BJ (cell line): ENCODE results near the gene RBM14. TPM values are rescaled to one million over a fixed set of nuclear protein-coding genes. Genes with fewer than 3 reads are reported as not detected.
"Not testable (repeated sequence)": the region's sequence is repeated elsewhere in the genome, so short reads cannot be mapped to it uniquely, and the experiment has no call there.

Experiments used
- CTCF ChIA-PET: fragments of 350-600 bp; formaldehyde crosslinking; extraction: SDS; loops from one replicate; lab custom pipeline; 2021; ENCODE audit warnings: antibody characterized with exemption, inconsistent platforms; lab: Yijun Ruan, JAX
- POLR2A ChIA-PET: fragments of 300-600 bp; sonication (Branson Sonifier 250); formaldehyde crosslinking; extraction: SDS; loops from one replicate; lab custom pipeline; 2021; ENCODE audit warnings: antibody characterized with exemption; lab: Charles Lee
- DNase-seq: peaks from one replicate; pipeline ENCODE4 v3.0.0-alpha.2; 2011; ENCODE audit warnings: low read depth
- H3K27me3 ChIP-seq: 2 replicates; pipeline ENCODE4 v1.6.0; 2011; ENCODE audit warnings: low read length; ENCODE audit not compliant: control insufficient read depth, insufficient read depth
- H3K36me3 ChIP-seq: 2 replicates; pipeline ENCODE4 v1.5.1; 2011; ENCODE audit warnings: low read length; ENCODE audit not compliant: control insufficient read depth, insufficient read depth
- H3K4me3 ChIP-seq: 2 replicates; pipeline ENCODE4 v1.5.1; 2011; ENCODE audit warnings: low read depth, mild to moderate bottlenecking, control low read depth, low read length
- CTCF ChIP-seq: IDR thresholded peaks from 2 replicates; pipeline ENCODE4 v1.5.1; 2011; ENCODE audit warnings: low read depth, mild to moderate bottlenecking, control low read depth, inconsistent platforms, low read length, moderate library complexity; ENCODE audit not compliant: insufficient read depth
- polyA plus RNA-seq: library from polyadenylated mRNA; depleted of rRNA; stranded (reverse); fragments of >200 nt; gene quantifications from 2 replicates; pipeline ENCODE4 v1.2.3, GENCODE V29; 2011

The RBM14 gene
- polyA plus RNA-seq, 1 experiment, result 18.6 TPM

- POLR2A ChIA-PET, result no interaction called here
- no peak for DNase-seq
These were observed 46.2 kb upstream of the RBM14 start for GRCh38 chr11:66570079-66570849.

GRCh38 chr11:66570850-66571180, 45.6 kb upstream of the RBM14 start:
- CTCF ChIA-PET, result no interaction called here
- DNase-seq, result no peak
- Histone ChIP-seq H3K4me3 (no peak overlapping the region), H3K27me3 (no peaks in the 10 kb centered on the region), H3K36me3 (peaks cover 1% of the 10 kb centered on the region; the same call in 1 of the 2 replicates)
- POLR2A ChIA-PET, result no interaction called here
- no peak for TF ChIP-seq CTCF

More at GRCh38 chr11:66570079-66570849, 46.2 kb upstream of the RBM14 start:
- no peak overlapping the region for H3K4me3 ChIP-seq
- no peaks in the 10 kb centered on the region for H3K27me3 ChIP-seq
- peaks cover 3% of the 10 kb centered on the region for H3K36me3 ChIP-seq
- no peak for TF ChIP-seq CTCF
- CTCF ChIA-PET, result interaction anchor here (1.7 to 3.3 kb wide), 3 partner anchors 8 to 111 kb away, joined by 5 to 18 read pairs (median 11); partner anchors contain the start of gene RBM4B

GRCh38 chr11:66579017-66579606, 37.3 kb upstream of the RBM14 start:
- ChIA-PET CTCF (interaction anchor here (0.5 to 3.3 kb wide), 13 partner anchors 10 to 218 kb away, joined by 3 to 67 read pairs (median 3); partner anchors contain the start of genes CTSF and RBM4B), POLR2A (no interaction called here)
- Histone ChIP-seq H3K27me3 (peaks cover 2% of the 10 kb centered on the region; the same call in 1 of the 2 replicates), H3K4me3 (no peak overlapping the region), H3K36me3 (no peaks in the 10 kb centered on the region)
- TF ChIP-seq CTCF, result peak; percentile 86
- DNase-seq, result no peak

GRCh38 chr11:66580803-66581202, 35.6 kb upstream of the RBM14 start:
- TF ChIP-seq CTCF, result no peak
- ChIA-PET CTCF (interaction anchor here (1.1 to 2.9 kb wide), 4 partner anchors 10 to 97 kb away, joined by 3 to 12 read pairs (median 6); partner anchors contain the start of genes CCDC87, CCS and RBM4B), POLR2A (no interaction called here)
- H3K36me3 ChIP-seq, result no peaks in the 10 kb centered on the region
- H3K27me3 ChIP-seq, result peaks cover 2% of the 10 kb centered on the region; the same call in 1 of the 2 replicates
- DNase-seq, result no peak
- H3K4me3 ChIP-seq, result no peak overlapping the region

- H3K4me3 ChIP-seq, result no peak overlapping the region
- H3K27me3 ChIP-seq, result peaks cover 2% of the 10 kb centered on the region; the same call in 1 of the 2 replicates
- ChIA-PET CTCF (interaction anchor here (1.1 to 2.9 kb wide), 4 partner anchors 9 to 97 kb away, joined by 3 to 12 read pairs (median 6); partner anchors contain the start of genes CCDC87, CCS and RBM4B), POLR2A (no interaction called here)
- no peak for TF ChIP-seq CTCF
- H3K36me3 ChIP-seq, result no peaks in the 10 kb centered on the region
- no peak for DNase-seq
These were observed 35.2 kb upstream of the RBM14 start for GRCh38 chr11:66581261-66581660.

- H3K36me3 ChIP-seq, H3K4me3 ChIP-seq, POLR2A ChIA-PET, H3K27me3 ChIP-seq, DNase-seq: not testable (repeated sequence)
- CTCF ChIA-PET, result interaction anchor here (2.9 kb wide), 1 partner anchor 95 kb away, joined by 12 read pairs; the partner anchor contains the start of gene RBM4B
These were observed 33.8 kb upstream of the RBM14 start for GRCh38 chr11:66582565-66583147.

- CTCF ChIA-PET, result interaction anchor here (0.6 kb wide), 1 partner anchor 70 kb away, joined by 3 read pairs; no protein-coding TSS in a partner anchor
- DNase-seq, H3K36me3 ChIP-seq, H3K27me3 ChIP-seq, H3K4me3 ChIP-seq, POLR2A ChIA-PET: not testable (repeated sequence)
These were observed 31.0 kb upstream of the RBM14 start for GRCh38 chr11:66585447-66585846.
